Measurements from ENCODE around the gene CST5.
A peak's percentile ranks its signal among the peaks of the same experiment; 100 is the strongest.

CST5 gene

GRCh38 chr20:23879328-23879798 is at the start of gene CST5:
Gene CST5, minus strand, starts transcription at chr20:23879748. Its CDS starts 72 bp downstream, at chr20:23879676.
- Mint-ChIP-seq H3K27ac (no peak within 1 kb of the TSS), H3K4me3 (no peak within 1 kb of the TSS)

GRCh38 chr20:23928788-23929187 is 49.2 kb upstream of the CST5 start:
- Mint-ChIP-seq H3K27me3 (no peaks in the 10 kb centered on the region), H3K9me3 (no peaks in the 10 kb centered on the region), H3K36me3 (peaks cover 7% of the 10 kb centered on the region), H3K4me1 (peaks cover 26% of the 10 kb centered on the region), H3K4me3 (no peak overlapping the region), H3K27ac (no peak overlapping the region)

More at GRCh38 chr20:23879328-23879798, at the start of gene CST5:
- Mint-ChIP-seq H3K27me3 (no peaks in the 10 kb centered on the region), H3K9me3 (no peaks in the 10 kb centered on the region), H3K4me1 (peaks cover 3% of the 10 kb centered on the region), H3K36me3 (no peaks in the 10 kb centered on the region)

GRCh38 chr20:23928353-23928752 is 48.8 kb upstream of the CST5 start:
- H3K4me3 Mint-ChIP-seq = no peak overlapping the region
- H3K27ac Mint-ChIP-seq = peak overlapping the region; percentile 41

GRCh38 chr20:23926944-23927872 is 47.7 kb upstream of the CST5 start:
- no peak overlapping the region for H3K27ac Mint-ChIP-seq
- no peaks in the 10 kb centered on the region for H3K27me3 Mint-ChIP-seq
- H3K4me1 Mint-ChIP-seq = peaks cover 26% of the 10 kb centered on the region
- peaks cover 7% of the 10 kb centered on the region for H3K36me3 Mint-ChIP-seq
- H3K9me3 Mint-ChIP-seq = no peaks in the 10 kb centered on the region
- no peak overlapping the region for H3K4me3 Mint-ChIP-seq

More at GRCh38 chr20:23928353-23928752, 48.8 kb upstream of the CST5 start:
- Mint-ChIP-seq H3K27me3 (no peaks in the 10 kb centered on the region), H3K36me3 (peaks cover 7% of the 10 kb centered on the region), H3K4me1 (peaks cover 26% of the 10 kb centered on the region), H3K9me3 (no peaks in the 10 kb centered on the region)

- peaks cover 7% of the 10 kb centered on the region for H3K36me3 Mint-ChIP-seq
- H3K27ac Mint-ChIP-seq = no peak overlapping the region
- H3K9me3 Mint-ChIP-seq = no peaks in the 10 kb centered on the region
- no peak overlapping the region for H3K4me3 Mint-ChIP-seq
- peaks cover 30% of the 10 kb centered on the region for H3K4me1 Mint-ChIP-seq
- H3K27me3 Mint-ChIP-seq = no peaks in the 10 kb centered on the region
Observed at GRCh38 chr20:23926526-23926880, 47.0 kb upstream of the CST5 start.

- H3K4me1 Mint-ChIP-seq = peaks cover 31% of the 10 kb centered on the region
- peaks cover 7% of the 10 kb centered on the region for H3K36me3 Mint-ChIP-seq
- H3K9me3 Mint-ChIP-seq = no peaks in the 10 kb centered on the region
- H3K27me3 Mint-ChIP-seq = no peaks in the 10 kb centered on the region
- H3K27ac Mint-ChIP-seq = no peak overlapping the region
- no peak overlapping the region for H3K4me3 Mint-ChIP-seq
Observed at GRCh38 chr20:23925789-23926525, 46.4 kb upstream of the CST5 start.

- Mint-ChIP-seq H3K27me3 (no peaks in the 10 kb centered on the region), H3K36me3 (peaks cover under 1% of the 10 kb centered on the region), H3K4me3 (no peak overlapping the region), H3K27ac (no peak overlapping the region), H3K4me1 (peaks cover 43% of the 10 kb centered on the region), H3K9me3 (no peaks in the 10 kb centered on the region)
Observed at GRCh38 chr20:23924751-23925150, 45.2 kb upstream of the CST5 start.

- no peaks in the 10 kb centered on the region for H3K27me3 Mint-ChIP-seq
- H3K9me3 Mint-ChIP-seq = no peaks in the 10 kb centered on the region
- no peak overlapping the region for H3K27ac Mint-ChIP-seq
- H3K4me3 Mint-ChIP-seq = no peak overlapping the region
- no peaks in the 10 kb centered on the region for H3K36me3 Mint-ChIP-seq
- H3K4me1 Mint-ChIP-seq = peaks cover 43% of the 10 kb centered on the region
Observed at GRCh38 chr20:23923891-23924435, 44.4 kb upstream of the CST5 start.

GRCh38 chr20:23923311-23923710 is 43.8 kb upstream of the CST5 start:
- Mint-ChIP-seq H3K36me3 (no peaks in the 10 kb centered on the region), H3K9me3 (no peaks in the 10 kb centered on the region), H3K27me3 (no peaks in the 10 kb centered on the region), H3K4me1 (peaks cover 38% of the 10 kb centered on the region), H3K4me3 (no peak overlapping the region), H3K27ac (no peak overlapping the region)

- H3K4me3 Mint-ChIP-seq = peak overlapping the region; percentile 6
- H3K27ac Mint-ChIP-seq = peak overlapping the region; percentile 23
- H3K36me3 Mint-ChIP-seq = no peaks in the 10 kb centered on the region
Observed at GRCh38 chr20:23920408-23921325, 41.1 kb upstream of the CST5 start.

GRCh38 chr20:23918896-23919295 is 39.3 kb upstream of the CST5 start:
- Mint-ChIP-seq H3K36me3 (no peaks in the 10 kb centered on the region), H3K27me3 (no peaks in the 10 kb centered on the region), H3K4me1 (peaks cover 27% of the 10 kb centered on the region), H3K4me3 (no peak overlapping the region), H3K9me3 (no peaks in the 10 kb centered on the region), H3K27ac (no peak overlapping the region)

More at GRCh38 chr20:23920408-23921325, 41.1 kb upstream of the CST5 start:
- H3K9me3 Mint-ChIP-seq = no peaks in the 10 kb centered on the region
- H3K27me3 Mint-ChIP-seq = no peaks in the 10 kb centered on the region
- H3K4me1 Mint-ChIP-seq = peaks cover 27% of the 10 kb centered on the region

- Mint-ChIP-seq H3K4me1 (peaks cover 27% of the 10 kb centered on the region), H3K4me3 (no peak overlapping the region), H3K27me3 (no peaks in the 10 kb centered on the region), H3K9me3 (no peaks in the 10 kb centered on the region), H3K36me3 (no peaks in the 10 kb centered on the region), H3K27ac (peak overlapping the region; percentile 63)
Observed at GRCh38 chr20:23918101-23918862, 38.7 kb upstream of the CST5 start.

- no peak overlapping the region for H3K4me3 Mint-ChIP-seq
- H3K4me1 Mint-ChIP-seq = peaks cover 27% of the 10 kb centered on the region
- H3K36me3 Mint-ChIP-seq = no peaks in the 10 kb centered on the region
- H3K27ac Mint-ChIP-seq = peak overlapping the region; percentile 8
- no peaks in the 10 kb centered on the region for H3K9me3 Mint-ChIP-seq
- H3K27me3 Mint-ChIP-seq = no peaks in the 10 kb centered on the region
Observed at GRCh38 chr20:23917024-23917725, 37.6 kb upstream of the CST5 start.

- Mint-ChIP-seq H3K36me3 (no peaks in the 10 kb centered on the region), H3K27me3 (peaks cover 2% of the 10 kb centered on the region), H3K27ac (no peak overlapping the region), H3K4me1 (peaks cover 21% of the 10 kb centered on the region), H3K4me3 (no peak overlapping the region), H3K9me3 (no peaks in the 10 kb centered on the region)
Observed at GRCh38 chr20:23915844-23916243, 36.3 kb upstream of the CST5 start.

Measured in activated naive CD4-positive, alpha-beta T cell treated with anti-CD3 and anti-CD28 coated beads, Interleukin-2, amount 50 U/mL, for 24 hours (primary cell).